Hepatic stellate cell (primary cell): Measurements from ENCODE around the gene AKT2.
"Not testable (repeated sequence)": the region's sequence is repeated elsewhere in the genome, so short reads cannot be mapped to it uniquely, and the experiment has no call there.

Experiments
- DNase-seq: peaks from one replicate; pipeline ENCODE4 v3.0.0; 2011; ENCODE audit warnings: low spot score

AKT2 gene

DNA sequence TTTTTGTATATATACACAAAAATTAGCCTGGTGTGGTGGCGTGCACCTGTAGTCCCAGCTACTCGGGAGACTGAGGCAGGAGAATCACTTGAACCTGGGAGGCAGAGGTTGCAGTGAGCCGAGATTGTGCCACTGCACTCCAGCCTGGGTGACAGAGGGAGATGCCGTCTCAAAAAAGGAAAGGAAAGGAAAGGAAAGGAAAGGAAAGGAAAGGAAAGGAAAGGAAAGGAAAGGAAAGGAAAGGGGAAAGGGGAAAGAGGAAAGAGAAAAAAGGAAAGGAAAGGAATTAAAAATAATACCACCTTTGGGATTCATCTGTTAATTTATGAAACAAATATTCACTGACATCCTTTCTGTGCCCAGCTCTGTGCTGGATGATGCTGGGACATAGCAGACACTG, 66.1 kb downstream of the AKT2 start:
- DNase-seq, result not testable (repeated sequence)

DNA sequence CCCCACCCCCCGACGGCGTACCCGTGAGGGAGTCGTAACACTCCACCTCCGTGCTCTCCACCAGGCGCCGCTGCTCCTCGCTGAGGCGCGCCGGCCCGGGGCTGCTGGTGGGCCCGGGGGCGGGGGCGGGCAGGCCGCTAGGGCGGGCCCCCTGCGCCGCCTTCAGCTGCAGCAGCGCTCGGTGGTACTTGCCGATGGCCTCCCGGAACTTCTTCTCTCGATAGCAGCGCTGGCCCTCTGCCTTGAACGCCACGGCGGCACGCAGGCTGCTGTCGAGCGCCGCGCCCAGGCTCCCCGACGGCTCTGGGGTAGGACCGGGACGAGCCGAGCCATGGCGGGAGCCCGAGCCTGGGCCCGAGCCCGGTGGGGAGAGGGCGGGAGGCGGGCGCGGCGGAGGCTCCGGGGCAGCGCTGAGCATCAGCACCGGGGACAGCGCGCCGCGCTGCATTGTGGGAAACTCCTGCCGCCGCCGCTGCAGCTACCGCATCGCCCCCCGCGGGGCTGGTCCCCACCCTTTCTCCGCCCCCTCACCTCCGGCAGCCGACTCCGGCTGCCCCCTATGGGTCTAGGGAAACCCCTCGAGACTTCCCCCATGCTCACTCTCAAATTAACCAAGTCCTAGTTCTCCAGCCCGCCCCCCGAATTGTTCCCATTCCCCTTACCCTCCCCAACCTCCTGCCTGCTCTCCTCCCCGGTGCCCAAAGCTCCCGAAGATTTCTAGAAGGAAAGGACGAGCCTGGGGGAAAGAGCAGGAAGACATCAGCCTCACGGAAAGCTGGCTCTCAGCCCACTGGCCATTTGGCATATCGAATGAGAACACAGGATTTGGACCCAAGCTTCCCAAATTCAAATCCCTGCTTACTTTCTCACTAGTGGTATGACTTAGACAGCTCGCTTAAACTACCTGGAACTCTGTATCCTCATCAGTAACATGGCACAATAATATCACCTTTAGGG, 66.9 kb downstream of the AKT2 start, which contains the start of gene TTC9B:
Gene TTC9B, minus strand, starts transcription at position 451 of the 957 bp plus-strand sequence. Its CDS starts 3 bp downstream, at position 448.
- peak; percentile 52 for DNase-seq

DNA sequence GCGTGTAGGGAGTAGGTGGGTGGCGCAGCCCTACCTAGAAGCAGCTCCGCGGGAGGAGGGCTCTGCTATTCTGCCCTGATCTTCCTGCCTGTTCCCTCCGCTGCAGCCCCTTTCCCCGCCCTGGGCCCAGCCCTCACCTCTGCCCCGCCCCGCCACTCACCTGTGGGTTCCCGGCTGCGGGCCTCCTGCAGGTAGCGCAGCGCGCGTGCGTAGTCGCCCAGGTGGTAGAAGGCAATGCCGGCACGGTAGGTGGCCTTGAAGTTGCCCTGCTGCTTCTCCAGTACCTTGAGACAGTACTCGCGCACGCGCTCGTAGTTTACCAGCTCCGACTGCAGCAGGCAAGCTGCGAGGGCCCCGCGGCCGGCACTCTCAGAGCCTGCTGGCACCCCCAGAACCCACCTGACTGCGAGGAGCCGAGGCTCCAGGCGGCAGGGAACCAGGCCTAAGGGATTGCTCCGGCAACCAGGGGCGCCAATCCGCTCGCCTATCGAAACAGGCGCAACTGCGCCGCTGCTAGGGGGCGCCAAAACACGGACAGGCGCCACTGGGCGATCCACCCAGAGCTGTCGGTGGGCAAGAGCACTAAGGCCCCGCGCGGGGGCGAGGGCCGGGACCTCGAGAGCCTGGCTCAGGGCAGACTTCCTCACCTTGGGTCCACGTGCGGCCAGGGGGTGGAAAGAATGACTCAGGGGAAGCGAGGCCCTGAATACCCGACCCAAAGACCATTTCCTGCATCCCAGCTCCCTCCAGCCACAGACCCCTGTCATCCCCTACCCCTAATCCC, 67.9 kb downstream of the AKT2 start:
- no peak for DNase-seq

DNA sequence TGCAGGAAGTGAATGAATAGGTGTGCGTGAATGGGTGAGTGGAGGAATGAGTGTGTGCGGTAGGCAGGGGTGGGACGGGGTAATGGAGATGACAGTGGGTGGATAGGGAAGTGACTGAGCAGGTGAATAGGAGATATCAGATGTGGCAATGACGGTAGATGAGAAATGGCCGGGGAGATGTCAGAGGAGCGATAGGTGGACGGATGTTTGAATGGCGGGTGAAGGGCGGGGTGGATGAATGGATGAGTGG, 68.4 kb downstream of the AKT2 start:
- no peak for DNase-seq

DNA sequence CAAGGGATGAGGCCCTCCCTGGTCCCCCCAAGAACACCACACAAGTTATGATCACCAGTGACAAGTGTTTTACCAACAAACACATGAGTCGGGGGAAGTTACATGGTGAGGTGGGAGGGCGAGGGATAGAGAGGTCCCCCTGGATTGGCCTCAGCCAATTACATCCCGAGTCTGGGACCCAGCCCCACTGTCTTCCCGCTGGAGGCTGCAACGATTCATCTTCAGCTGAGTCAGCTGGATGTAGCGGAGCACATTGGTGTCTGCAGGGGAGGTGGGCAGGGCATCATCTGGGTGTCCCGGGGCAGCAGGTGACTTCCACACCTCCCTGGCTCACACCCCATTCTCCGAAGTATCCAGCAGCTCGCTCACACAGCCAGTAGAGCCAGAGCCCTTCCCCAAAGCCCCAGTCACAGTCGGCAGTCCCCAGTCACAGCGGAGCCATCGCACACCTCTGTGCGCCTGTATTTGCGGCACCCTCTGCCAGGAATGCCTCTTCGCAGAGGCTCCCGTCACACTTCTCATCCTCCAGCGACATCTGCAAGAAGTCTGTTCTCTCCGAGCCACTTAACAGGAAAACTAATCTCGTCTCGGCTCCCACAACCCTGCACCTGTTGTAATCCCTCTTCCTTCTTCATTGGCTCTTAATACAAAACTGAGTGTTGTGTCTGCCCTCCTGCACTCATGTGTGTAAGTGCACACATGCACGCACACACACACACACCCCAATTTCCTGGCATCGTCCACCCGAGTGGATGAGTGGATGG, 69.0 kb downstream of the AKT2 start:
- no peak for DNase-seq

DNA sequence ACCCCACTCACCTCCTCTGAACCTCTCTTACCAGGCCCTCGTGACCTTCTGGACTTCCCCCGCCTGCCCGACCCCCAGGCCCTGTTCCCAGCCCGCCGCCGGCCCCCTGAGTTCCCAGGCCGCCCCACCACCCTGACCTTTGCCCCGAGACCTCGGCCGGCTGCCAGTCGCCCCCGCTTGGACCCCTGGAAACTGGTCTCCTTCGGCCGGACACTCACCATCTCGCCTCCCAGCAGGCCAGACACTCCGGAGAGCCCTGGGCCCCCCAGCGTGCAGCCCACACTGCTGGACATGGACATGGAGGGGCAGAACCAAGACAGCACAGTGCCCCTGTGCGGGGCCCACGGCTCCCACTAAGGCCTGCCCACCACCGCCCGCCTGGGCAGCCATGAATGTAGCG, 70.2 kb downstream of the AKT2 start:
- no peak for DNase-seq

DNA sequence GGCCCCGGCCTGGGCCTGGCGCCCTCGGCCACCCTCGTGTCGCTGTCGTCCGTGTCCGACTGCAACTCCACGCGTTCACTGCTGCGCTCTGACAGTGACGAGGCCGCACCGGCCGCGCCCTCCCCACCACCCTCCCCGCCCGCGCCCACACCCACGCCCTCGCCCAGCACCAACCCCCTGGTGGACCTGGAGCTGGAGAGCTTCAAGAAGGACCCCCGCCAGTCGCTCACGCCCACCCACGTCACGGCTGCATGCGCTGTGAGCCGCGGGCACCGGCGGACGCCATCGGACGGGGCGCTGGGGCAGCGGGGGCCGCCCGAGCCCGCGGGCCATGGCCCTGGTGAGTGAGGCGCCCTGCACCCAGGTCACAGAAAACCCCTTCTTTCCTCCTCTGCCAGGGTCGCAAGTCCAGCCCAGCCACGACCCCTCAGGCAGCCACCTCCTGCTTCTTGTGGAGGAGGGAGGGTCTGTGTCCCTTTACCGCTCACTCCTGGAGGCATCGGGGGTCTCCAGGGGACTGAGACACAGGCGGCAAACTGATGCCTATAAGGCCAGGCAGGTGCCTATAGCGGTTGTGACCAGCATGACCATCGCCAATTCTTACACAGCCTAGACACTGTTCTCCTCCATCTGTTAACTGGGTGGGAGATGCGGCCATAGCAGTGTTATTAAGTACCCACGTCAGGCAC, 71.1 kb downstream of the AKT2 start:
- no peak for DNase-seq

DNA sequence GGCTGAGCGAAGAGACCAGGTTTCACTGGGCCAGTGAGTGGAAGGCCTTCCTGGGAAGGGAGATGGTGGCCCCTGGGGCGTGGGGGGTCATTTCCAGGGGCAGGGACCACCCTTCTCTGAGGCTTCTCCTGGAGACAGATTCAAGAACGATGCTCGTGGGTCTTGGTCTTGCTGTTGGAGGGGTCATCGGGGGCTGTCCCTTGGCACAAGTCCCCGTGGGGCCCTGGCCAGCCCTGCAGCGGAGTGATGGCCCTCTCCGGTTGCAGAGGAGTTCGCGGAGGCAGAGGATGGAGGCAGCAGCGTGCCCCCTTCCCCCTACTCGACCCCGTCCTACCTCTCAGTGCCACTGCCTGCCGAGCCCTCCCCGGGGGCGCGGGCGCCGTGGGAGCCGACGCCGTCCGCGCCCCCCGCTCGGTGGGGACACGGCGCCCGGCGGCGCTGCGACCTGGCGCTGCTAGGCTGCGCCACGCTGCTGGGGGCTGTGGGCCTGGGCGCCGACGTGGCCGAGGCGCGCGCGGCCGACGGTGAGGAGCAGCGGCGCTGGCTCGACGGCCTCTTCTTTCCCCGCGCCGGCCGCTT, 71.8 kb downstream of the AKT2 start:
- DNase-seq, result no peak

DNA sequence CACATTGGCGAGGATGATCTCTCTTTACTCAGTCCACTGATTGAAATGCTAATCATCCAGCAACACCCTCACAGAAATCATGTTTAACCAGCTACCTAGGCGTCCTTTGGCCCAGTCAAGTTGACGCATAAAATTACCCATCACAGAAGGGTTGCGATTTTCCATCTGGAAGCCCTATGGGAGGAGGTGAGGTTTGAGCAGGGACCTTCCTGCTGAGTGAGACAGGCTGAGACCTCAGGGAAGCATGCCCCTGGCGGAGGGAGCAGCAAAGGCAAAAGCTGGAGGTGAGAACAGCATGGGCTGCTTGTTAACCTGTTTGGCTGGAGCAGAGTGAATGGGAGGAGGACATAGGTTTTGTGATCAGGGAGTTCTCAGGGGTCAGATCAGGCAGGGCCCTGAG, 74.3 kb downstream of the AKT2 start:
- DNase-seq, result no peak

DNA sequence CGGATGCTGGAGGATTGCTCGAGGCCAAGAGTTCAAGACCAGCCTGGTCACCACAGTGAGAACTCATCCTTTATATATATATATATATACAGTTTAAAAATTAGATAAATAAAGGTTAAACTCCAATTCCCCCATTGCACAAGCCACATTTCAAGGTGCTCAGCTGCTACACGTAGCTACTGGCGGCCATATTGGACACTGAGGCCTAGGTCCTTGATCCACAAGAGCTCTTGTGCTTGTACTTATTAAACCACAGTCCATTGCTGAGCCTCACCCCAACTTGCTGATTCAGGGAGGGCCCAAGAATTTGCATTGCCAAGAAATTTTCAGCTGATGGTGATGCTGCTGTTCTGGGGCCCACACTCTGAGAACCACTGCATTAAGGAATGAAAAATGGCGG, 76.5 kb downstream of the AKT2 start:
- DNase-seq, result no peak

DNA sequence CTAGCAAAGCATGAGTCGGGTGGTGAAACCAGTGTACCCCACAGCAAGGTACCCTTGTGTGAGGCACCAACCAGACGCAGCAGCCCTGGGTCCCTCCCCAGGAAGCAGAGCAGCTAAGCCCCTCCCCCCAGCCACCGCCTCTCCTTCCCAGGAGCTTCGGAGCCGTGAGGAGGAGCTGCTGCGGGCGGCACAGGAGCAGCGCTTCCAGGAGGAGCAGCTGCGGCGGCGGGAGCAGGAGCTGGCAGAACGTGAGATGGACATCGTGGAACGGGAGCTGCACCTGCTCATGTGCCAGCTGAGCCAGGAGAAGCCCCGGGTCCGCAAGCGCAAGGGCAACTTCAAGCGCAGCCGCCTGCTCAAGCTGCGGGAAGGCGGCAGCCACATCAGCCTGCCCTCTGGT, 79.4 kb downstream of the AKT2 start:
- no peak for DNase-seq

DNA sequence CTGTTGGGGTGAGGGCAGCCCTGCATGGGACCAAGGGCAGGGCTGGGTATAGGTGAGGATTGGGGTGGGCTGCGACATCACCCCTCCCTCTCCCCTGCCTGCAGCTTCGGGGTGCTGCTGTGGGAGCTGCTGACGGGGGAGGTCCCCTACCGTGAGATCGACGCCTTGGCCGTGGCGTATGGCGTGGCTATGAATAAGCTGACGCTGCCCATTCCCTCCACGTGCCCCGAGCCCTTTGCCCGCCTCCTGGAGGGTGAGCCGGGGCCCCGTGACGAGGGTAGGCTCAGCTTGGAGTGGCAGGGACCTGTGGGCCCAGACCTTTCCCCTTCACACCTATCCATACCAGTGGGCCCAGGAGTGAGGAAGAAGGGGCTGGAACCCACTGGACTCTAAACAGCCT, 80.8 kb downstream of the AKT2 start:
- DNase-seq, result no peak

DNA sequence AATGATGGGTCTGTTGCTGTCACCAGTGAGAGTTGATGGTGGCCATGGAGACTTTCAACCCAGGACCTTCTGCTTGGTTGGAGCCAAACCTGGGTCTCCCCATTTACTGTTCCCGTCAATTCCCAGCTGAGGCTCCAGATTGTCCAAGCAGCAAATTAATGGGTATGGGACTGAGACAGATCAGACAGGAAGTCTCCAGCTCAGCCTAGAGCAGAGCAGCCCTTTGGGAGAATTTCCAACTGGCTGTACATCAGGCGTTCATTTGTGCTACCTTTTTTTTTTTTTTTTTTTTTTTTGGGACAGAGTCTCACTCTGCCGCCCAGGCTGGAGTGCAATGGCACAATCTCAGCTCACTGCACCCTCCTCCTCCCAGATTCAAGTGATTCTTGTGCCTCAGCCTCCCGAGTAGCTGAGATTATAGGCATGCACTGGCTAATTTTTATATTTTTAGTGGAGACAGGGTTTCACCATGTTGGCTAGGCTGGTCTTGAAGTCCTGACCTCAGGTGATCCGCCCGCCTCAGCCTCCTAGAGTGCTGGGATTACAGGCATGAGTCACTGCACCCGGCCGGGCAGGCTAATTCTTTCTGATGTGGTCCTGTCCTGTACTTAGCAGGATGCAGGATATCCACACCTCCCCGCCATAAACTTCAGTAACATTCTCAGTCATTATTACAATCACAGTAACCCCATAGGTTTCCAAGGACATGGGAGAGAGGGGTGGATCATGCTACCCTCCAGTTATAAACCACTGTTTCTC, 84.6 kb downstream of the AKT2 start:
- no peak for DNase-seq

DNA sequence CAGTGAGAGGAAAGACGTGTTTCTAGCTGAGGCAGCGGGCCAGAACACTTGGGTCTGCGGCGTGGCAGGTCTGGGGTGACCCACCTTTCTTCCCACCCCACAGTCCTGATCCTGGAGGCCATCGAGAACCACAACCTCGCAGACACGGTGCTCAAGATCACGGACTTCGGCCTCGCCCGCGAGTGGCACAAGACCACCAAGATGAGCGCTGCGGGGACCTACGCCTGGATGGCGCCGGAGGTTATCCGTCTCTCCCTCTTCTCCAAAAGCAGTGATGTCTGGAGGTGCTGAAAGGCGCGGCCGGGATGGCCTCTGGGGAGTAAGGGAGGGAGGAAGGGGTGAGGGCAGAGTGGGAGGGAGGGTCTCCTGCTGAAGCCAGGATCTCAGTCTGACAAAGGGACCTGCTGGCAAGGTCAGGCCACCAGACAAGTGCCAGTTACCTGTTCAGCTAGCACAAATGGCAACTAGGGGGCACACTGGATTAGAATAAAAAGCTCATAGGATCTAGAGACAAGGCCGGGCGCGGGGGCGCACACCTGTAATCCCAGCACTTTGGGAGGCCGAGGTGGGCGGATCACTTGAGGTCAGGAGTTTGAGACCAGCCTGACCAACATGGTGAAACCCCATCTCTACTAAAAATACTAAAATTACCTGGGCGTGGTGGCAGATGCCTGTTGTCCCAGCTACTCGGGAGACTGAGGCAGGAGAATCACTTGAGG, 86.7 kb downstream of the AKT2 start:
- DNase-seq, result no peak

DNA sequence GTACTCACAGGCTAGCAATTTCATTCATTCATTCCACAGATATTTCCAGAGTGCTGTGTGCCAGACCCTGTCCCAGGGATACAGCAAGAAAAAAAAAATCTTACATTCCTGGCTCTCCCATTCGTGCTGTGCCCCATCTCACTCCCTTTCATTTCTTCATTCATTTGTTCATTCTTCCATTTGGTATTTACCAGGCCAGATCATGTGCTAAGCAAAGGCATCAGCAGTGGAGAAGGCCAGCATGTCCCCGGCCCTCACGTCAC, 91.6 kb downstream of the AKT2 start:
- DNase-seq, result no peak

DNA sequence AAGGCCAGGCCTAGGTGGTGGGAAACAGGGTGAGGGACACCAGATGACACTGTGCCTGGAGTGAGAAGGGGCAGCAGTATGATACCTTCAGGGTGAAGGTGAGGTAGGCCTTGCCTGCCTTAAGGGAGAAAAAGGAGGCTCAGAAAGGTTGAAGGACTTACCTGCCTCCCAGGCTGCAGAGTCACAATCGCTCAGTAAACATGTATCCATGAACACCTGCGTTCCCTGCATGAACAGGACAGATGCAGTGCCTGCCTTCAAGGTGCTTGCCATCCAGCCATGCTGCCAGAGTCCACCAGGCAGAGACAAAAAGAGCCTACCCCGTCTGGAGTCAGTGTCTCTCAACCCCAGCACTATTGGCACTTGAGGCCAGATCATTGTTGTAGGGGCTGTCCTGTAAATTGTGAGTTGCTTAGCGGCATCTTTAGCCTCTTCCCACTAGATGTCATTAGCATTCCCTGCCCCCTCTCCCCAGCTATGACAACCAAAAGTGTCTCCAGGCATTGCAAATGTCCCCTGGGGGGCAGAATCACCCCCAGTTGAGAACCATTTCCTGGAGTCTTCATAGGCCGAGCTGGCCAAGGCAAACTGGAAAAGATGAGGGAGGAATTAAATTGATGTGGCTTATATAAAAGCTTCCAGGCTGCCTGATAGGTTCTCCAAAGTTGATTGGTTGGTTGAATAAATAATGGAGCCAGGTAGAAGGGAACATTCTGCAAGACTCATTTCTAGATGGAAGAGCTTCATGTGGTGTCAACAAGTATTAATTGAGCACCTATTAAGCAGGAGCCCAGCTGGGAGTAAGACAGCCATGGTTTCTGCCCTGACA, 92.2 kb downstream of the AKT2 start:
- DNase-seq, result no peak

DNA sequence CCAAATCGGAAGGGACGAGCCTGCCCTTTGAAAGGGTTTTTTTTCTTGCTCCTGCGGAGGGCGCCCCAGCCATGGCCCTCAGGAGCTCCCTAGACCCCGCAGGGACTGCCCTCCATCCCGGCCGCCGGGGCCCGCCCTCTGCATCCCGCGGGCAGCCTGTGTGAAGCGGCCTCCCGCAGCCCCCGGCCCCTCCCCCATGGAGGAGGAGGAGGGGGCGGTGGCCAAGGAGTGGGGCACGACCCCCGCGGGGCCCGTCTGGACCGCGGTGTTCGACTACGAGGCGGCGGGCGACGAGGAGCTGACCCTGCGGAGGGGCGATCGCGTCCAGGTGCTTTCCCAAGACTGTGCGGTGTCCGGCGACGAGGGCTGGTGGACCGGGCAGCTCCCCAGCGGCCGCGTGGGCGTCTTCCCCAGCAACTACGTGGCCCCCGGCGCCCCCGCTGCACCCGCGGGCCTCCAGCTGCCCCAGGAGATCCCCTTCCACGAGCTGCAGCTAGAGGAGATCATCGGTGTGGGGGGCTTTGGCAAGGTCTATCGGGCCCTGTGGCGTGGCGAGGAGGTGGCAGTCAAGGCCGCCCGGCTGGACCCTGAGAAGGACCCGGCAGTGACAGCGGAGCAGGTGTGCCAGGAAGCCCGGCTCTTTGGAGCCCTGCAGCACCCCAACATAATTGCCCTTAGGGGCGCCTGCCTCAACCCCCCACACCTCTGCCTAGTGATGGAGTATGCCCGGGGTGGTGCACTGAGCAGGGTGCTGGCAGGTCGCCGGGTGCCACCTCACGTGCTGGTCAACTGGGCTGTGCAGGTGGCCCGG, 93.1 kb downstream of the AKT2 start:
- peak; percentile 53 for DNase-seq

DNA sequence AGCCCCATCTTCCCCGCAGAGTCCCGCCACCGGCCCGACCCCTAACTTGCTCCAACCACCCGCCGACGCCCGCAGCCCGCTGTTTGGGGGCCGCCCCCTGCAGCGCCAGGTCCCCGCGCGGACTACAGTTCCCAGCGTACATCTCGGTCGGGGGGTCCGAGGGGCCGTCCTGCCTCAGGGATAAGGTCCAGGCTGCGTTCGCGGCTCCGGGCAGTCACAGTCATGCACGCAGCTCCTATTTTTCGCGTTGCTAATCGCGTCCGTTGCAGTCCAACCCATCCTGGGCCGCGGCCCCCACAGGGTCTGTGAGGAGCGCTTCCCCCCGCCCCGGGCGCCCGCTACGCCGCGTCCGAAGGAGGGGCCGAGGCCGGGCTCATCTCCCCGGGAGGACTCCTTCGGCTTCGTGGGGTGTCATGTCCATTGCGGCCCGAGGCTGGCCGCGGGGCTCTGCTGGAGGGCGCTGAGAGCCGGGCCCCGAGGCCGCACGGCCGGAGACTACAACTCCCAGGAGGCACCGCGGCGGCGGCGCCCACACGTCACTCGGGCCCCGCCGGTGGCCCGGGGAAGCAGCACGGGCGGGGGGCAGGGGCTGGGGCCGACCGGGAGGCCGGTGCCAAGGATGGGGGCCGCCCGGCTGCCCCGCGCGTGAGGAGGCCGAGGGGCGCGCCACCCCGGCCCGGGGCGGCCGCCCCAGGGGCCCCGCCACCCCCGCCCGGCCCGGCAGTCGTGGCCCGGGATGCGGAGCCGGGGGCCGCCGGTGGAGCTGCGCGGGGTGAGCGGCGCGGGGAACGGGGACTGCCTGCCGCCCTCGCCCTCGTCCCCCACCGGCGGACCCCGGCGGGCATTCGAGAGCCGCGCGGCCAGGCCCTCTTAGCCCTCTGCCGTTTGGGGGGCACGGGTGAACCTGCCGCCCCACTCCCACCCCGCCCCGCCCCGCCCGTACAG, 94.0 kb downstream of the AKT2 start, which contains the start of gene MAP3K10:
Gene MAP3K10, plus strand, starts transcription at position 536 of the 945 bp plus-strand sequence. CDS start 606 bp downstream, outside the sequence.
- DNase-seq, result peak; percentile 85
